Osteocyte (in vitro differentiated cells): ENCODE measurements around the gene RAD51AP2. TPM values are rescaled to one million over a fixed set of nuclear protein-coding genes. Genes with fewer than 3 reads are reported as not detected.
A peak's percentile ranks its signal among the peaks of the same experiment; 100 is the strongest.

Source experiments
- DNase-seq: peaks from one replicate; pipeline ENCODE4 v3.0.0; 2021; ENCODE audit warnings: mixed read lengths; ENCODE audit not compliant: unreplicated experiment; ENCODE audit errors: extremely low spot score
- H3K27ac Mint-ChIP-seq: one replicate; pipeline ENCODE4 v1.8.0; 2021; ENCODE audit warnings: mild to moderate bottlenecking, mixed read lengths; ENCODE audit not compliant: unreplicated experiment
- H3K27me3 Mint-ChIP-seq: one replicate; pipeline ENCODE4 v1.8.0; 2021; ENCODE audit warnings: mixed read lengths; ENCODE audit not compliant: unreplicated experiment
- H3K36me3 Mint-ChIP-seq: one replicate; pipeline ENCODE4 v1.8.0; 2021; ENCODE audit warnings: mixed read lengths; ENCODE audit not compliant: unreplicated experiment
- H3K4me1 Mint-ChIP-seq: one replicate; pipeline ENCODE4 v1.8.0; 2021; ENCODE audit warnings: mixed read lengths; ENCODE audit not compliant: unreplicated experiment
- H3K4me3 Mint-ChIP-seq: one replicate; pipeline ENCODE4 v1.8.0; 2021; ENCODE audit warnings: mild to moderate bottlenecking, moderate library complexity, mixed read lengths; ENCODE audit not compliant: unreplicated experiment
- H3K9me3 Mint-ChIP-seq: one replicate; pipeline ENCODE4 v1.8.0; 2021; ENCODE audit warnings: mixed read lengths; ENCODE audit not compliant: unreplicated experiment
- total RNA-seq: library from RNA; stranded (reverse); gene quantifications from 2 replicates; pipeline ENCODE4 v1.2.1, GENCODE V29; 2021
- TF ChIP-seq, protein P1 (sequence below): fragments of 200-600 bp; sonication (generic); IDR thresholded peaks from 2 replicates; pipeline ENCODE4 v1.5.0; 2021; ENCODE audit warnings: antibody characterized with exemption, mild to moderate bottlenecking, moderate library complexity

Gene RAD51AP2
- total RNA-seq, 1 donor from 2014 or later = not detected

DNA sequence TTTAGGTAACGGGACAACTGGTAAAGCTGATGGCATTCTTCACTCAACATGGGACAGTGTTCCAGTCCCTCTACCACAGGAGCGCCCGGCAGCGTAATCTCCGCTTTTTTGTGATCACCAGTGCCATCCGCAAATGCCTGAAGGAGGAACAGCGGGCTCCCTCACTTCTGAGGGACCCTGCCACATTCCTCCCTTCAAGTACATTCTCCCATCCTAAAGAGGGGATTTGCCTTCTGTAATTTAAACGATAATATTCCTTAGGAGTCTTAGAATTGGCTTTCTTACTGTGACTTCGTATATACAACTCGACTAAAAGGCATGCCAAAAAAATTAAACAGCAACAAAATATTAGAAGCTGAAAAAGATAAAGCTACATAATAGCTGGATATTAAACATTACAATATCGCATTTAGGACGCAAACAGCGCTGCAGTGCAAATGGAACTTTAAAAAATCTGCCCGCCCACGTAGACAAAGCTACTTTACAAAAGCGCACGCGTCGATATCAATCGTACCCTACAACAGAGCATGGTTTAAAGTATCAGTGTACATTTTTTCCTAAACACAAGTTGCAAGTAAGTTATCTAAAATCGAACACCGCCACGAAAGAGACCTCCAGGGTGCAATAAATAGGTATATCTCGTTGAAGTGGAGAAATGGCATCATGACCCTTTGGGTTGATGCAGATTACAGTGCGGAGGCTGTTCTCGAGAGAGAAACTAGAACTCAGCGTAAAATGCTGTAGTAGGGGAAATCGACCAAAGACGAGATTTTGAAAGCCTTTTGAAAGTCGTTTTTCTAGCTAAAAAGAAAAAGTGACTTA, 20.0 kb upstream of the RAD51AP2 start:
- H3K4me3 Mint-ChIP-seq = peak overlapping the region; percentile 72
- H3K27me3 Mint-ChIP-seq = peaks cover 75% of the 10 kb centered on the region
- H3K4me1 Mint-ChIP-seq = peaks cover 34% of the 10 kb centered on the region
- H3K27ac Mint-ChIP-seq = no peak overlapping the region
- TF ChIP-seq, protein P1, sequence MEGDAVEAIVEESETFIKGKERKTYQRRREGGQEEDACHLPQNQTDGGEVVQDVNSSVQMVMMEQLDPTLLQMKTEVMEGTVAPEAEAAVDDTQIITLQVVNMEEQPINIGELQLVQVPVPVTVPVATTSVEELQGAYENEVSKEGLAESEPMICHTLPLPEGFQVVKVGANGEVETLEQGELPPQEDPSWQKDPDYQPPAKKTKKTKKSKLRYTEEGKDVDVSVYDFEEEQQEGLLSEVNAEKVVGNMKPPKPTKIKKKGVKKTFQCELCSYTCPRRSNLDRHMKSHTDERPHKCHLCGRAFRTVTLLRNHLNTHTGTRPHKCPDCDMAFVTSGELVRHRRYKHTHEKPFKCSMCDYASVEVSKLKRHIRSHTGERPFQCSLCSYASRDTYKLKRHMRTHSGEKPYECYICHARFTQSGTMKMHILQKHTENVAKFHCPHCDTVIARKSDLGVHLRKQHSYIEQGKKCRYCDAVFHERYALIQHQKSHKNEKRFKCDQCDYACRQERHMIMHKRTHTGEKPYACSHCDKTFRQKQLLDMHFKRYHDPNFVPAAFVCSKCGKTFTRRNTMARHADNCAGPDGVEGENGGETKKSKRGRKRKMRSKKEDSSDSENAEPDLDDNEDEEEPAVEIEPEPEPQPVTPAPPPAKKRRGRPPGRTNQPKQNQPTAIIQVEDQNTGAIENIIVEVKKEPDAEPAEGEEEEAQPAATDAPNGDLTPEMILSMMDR = no peak
- H3K36me3 Mint-ChIP-seq = no peaks in the 10 kb centered on the region
- H3K9me3 Mint-ChIP-seq = no peaks in the 10 kb centered on the region
- no peak for DNase-seq

- peaks cover 70% of the 10 kb centered on the region for H3K27me3 Mint-ChIP-seq
- no peaks in the 10 kb centered on the region for H3K36me3 Mint-ChIP-seq
- H3K9me3 Mint-ChIP-seq = no peaks in the 10 kb centered on the region
- DNase-seq = no peak
- TF ChIP-seq, protein P1 = no peak
- no peak overlapping the region for H3K4me3 Mint-ChIP-seq
- H3K27ac Mint-ChIP-seq = no peak overlapping the region
- peaks cover 30% of the 10 kb centered on the region for H3K4me1 Mint-ChIP-seq
These were observed 18.2 kb upstream of the RAD51AP2 start for GRCh38 chr2:17536416-17536815.

DNA sequence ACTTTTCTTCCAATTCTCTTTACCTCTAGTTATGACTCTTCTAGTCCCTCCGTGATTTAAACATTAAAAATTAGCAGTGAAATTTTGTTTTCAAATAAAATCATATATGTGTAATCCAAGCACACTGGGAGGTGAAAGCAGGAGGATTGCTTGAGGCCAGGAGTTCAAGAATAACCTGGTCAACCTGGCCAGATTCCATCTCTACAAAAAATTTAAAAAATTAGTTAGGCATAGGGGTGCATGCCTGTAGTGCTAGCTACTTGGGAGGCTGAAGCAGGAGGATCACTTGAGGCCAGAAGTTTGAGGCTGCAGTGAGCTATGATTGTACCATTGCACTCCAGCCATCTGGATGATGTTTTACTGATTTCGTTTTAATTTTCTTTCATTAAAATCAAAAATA, 15.3 kb upstream of the RAD51AP2 start:
- Mint-ChIP-seq H3K27ac (no peak overlapping the region), H3K9me3 (no peaks in the 10 kb centered on the region), H3K27me3 (peaks cover 53% of the 10 kb centered on the region), H3K4me3 (no peak overlapping the region), H3K4me1 (peaks cover 7% of the 10 kb centered on the region), H3K36me3 (no peaks in the 10 kb centered on the region)
- TF ChIP-seq, protein P1 = no peak
- no peak for DNase-seq

DNA sequence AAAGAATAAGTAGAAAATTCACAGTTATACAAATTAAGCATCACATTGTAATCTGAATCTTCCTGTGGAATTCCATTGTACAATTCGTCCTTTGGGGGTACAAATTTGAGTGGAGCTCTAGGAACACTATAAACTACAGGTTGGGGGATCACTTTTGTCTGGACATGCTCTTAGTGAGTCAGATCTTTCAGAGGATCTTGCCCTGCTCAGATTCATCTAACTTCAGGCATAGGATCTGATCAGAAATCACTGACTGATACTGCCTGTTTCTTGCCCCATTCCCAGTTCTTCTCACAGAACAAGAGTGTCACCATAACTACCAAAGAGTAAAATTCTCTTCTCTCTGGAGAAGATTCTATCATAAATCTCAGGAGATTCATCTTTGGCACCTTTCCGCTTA, 11.5 kb upstream of the RAD51AP2 start:
- H3K4me3 Mint-ChIP-seq = no peak overlapping the region

DNA sequence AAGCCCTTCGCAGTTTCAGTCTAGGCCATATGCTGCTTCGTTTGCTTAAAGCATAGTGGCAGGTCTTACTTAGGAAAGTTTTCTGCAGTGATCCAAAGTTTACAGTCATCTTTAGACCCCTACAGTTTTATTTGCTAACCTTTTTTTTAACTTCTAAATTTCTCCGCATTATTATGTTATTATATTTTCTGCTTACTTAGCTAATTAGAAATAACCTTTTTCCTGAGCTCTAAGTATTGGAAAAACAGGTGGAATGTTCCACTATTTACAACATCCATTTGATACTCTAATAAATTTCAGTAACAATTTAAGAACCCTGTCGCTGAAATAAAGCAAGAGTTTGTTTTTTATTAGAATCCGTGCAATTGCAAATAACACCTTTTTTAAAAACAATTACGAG, 4.1 kb upstream of the RAD51AP2 start:
- Mint-ChIP-seq H3K4me3 (no peak overlapping the region), H3K9me3 (no peaks in the 10 kb centered on the region), H3K27ac (no peak overlapping the region)

More for the DNA sequence above, 11.5 kb upstream of the RAD51AP2 start:
- Mint-ChIP-seq H3K36me3 (no peaks in the 10 kb centered on the region), H3K9me3 (no peaks in the 10 kb centered on the region), H3K27ac (no peak overlapping the region), H3K4me1 (no peaks in the 10 kb centered on the region), H3K27me3 (peaks cover 30% of the 10 kb centered on the region)
- DNase-seq = no peak
- TF ChIP-seq, protein P1 = no peak

More for the DNA sequence above, 4.1 kb upstream of the RAD51AP2 start:
- DNase-seq = no peak
- Mint-ChIP-seq H3K36me3 (no peaks in the 10 kb centered on the region), H3K4me1 (peaks cover 8% of the 10 kb centered on the region), H3K27me3 (peaks cover 44% of the 10 kb centered on the region)
- TF ChIP-seq, protein P1 = no peak
